Mesenteric fat pad (tissue), 1 donor: Measurements from ENCODE around the gene ZNF18. TPM values are rescaled to one million over a fixed set of nuclear protein-coding genes. Genes with fewer than 3 reads are reported as not detected.
"Not testable (repeated sequence)": the region's sequence is repeated elsewhere in the genome, so short reads cannot be mapped to it uniquely, and the experiment has no call there.

ENCODE experiments used
- DNase-seq: peaks from one replicate; pipeline ENCODE4 v3.0.0-alpha.2; 2020; ENCODE audit warnings: low spot score
- total RNA-seq: library from RNA; stranded (reverse); fragmentation: NEBNext Ultra II Directional; extraction: Animal tissue kit (Norgen Biotek cat#: 25700); gene quantifications from one replicate; pipeline ENCODE4 v1.2.1, GENCODE V29; 2021
- donor health status: DM: yes; HTN: yes; CAD: no.

ZNF18 gene
- total RNA-seq, 1 donor from 2014 or later: 5.0 TPM

GRCh38 chr17:11986179-11986941 is 10.9 kb downstream of the ZNF18 start:
- no peak for DNase-seq

GRCh38 chr17:11981862-11982261 is 15.4 kb downstream of the ZNF18 start:
- no peak for DNase-seq

GRCh38 chr17:11980813-11981212 is 16.5 kb downstream of the ZNF18 start:
- DNase-seq: no peak

GRCh38 chr17:11979795-11980194 is 17.5 kb downstream of the ZNF18 start:
- no peak for DNase-seq

- not testable (repeated sequence) for DNase-seq
Measured at GRCh38 chr17:11972741-11973140, 24.5 kb downstream of the ZNF18 start.

- DNase-seq: no peak
Measured at GRCh38 chr17:11969565-11969964, 27.7 kb downstream of the ZNF18 start.

GRCh38 chr17:11954936-11955335 is 42.3 kb downstream of the ZNF18 start:
- DNase-seq: no peak

- no peak for DNase-seq
Measured at GRCh38 chr17:11953924-11954323, 43.4 kb downstream of the ZNF18 start.

- no peak for DNase-seq
Measured at GRCh38 chr17:11952610-11953009, 44.7 kb downstream of the ZNF18 start.

- no peak for DNase-seq
Measured at GRCh38 chr17:11950771-11951519, 46.3 kb downstream of the ZNF18 start.

GRCh38 chr17:11949571-11949970 is 47.7 kb downstream of the ZNF18 start:
- DNase-seq: not testable (repeated sequence)

GRCh38 chr17:11948789-11949188 is 48.5 kb downstream of the ZNF18 start:
- DNase-seq: no peak

GRCh38 chr17:11944587-11944986 is 52.7 kb downstream of the ZNF18 start:
- no peak for DNase-seq

- no peak for DNase-seq
Measured at GRCh38 chr17:11943759-11944347, 53.4 kb downstream of the ZNF18 start.

GRCh38 chr17:11943086-11943485 is 54.2 kb downstream of the ZNF18 start:
- not testable (repeated sequence) for DNase-seq

- DNase-seq: no peak
Measured at GRCh38 chr17:11940904-11941303, 56.4 kb downstream of the ZNF18 start.

- no peak for DNase-seq
Measured at GRCh38 chr17:11935734-11936406, 61.4 kb downstream of the ZNF18 start.

GRCh38 chr17:11932337-11932898 is 64.9 kb downstream of the ZNF18 start:
- DNase-seq: no peak

- DNase-seq: no peak
Measured at GRCh38 chr17:11928436-11928835, 68.8 kb downstream of the ZNF18 start.
